MM.1S (cell line): Measurements from ENCODE around the gene CDH16.

Source experiments
- CTCF ChIP-seq: fragments of 300-600 bp; sonication (generic); IDR thresholded peaks from 2 replicates; pipeline ENCODE4 v1.5.1; 2016; ENCODE audit warnings: antibody characterized with exemption, low read length, mixed read lengths
- EZH2 ChIP-seq: fragments of 300-600 bp; sonication (generic); optimal IDR thresholded peaks from 2 replicates; pipeline ENCODE3; 2017; ENCODE audit warnings: low read depth, mild to moderate bottlenecking, antibody characterized with exemption, low read length, mixed read lengths
- EZH2phosphoT487 ChIP-seq: fragments of 300-600 bp; sonication (generic); IDR thresholded peaks from 2 replicates; pipeline ENCODE4 v1.6.1; 2018; ENCODE audit warnings: antibody characterized with exemption, low read length

GRCh38 chr16:66882702-66883101 is 36.0 kb downstream of the CDH16 start:
- TF ChIP-seq CTCF (no peak), EZH2 (no peak), EZH2phosphoT487 (no peak)
